Small intestine (tissue), 16 donors: Measurements from ENCODE around the gene FAM20C. TPM values are rescaled to one million over a fixed set of nuclear protein-coding genes. Genes with fewer than 3 reads are reported as not detected.

Experiments used
- DNase-seq, 2 donors: peaks; one replicate each; pipeline versions ENCODE4 v3.0.0 to v3.0.0-alpha.2; 2013
- FAIRE-seq: peaks from 2 replicates; lab custom pipeline; 2012; peaks lifted over from hg19 to GRCh38; lab: Jason Lieb, UNC
- H3K27ac ChIP-seq, 3 donors: one replicate each; pipeline ENCODE4 v1.5.1; 2013; ENCODE audit warnings: low read length in 2 of 3, mild to moderate bottlenecking in 2 of 3, control low read depth in 1 of 3, inconsistent platforms in 1 of 3, low read depth in 1 of 3, moderate library complexity in 1 of 3
- H3K27me3 ChIP-seq, 3 donors: one replicate each; pipeline ENCODE4 v1.6.1; 2013; ENCODE audit warnings: low read length in 3 of 3, inconsistent platforms in 1 of 3; ENCODE audit not compliant: control insufficient read depth in 3 of 3, insufficient read depth in 3 of 3
- H3K36me3 ChIP-seq, 3 donors: one replicate each; pipeline ENCODE4 v1.6.1; 2013; ENCODE audit warnings: low read length in 3 of 3, inconsistent platforms in 1 of 3, low read depth in 1 of 3, mild to moderate bottlenecking in 1 of 3, moderate library complexity in 1 of 3; ENCODE audit not compliant: control insufficient read depth in 3 of 3, insufficient read depth in 2 of 3
- H3K4me1 ChIP-seq, 3 donors: one replicate each; pipeline ENCODE4 v1.6.1; 2013; ENCODE audit warnings: low read length in 2 of 3, inconsistent platforms in 1 of 3, low read depth in 1 of 3, mild to moderate bottlenecking in 1 of 3, moderate library complexity in 1 of 3; ENCODE audit not compliant: control insufficient read depth in 3 of 3, insufficient read depth in 2 of 3
- H3K4me3 ChIP-seq, 3 donors: one replicate each; pipeline ENCODE4 v1.5.1; 2013; ENCODE audit warnings: low read length in 3 of 3, control low read depth in 1 of 3, inconsistent platforms in 1 of 3, low read depth in 1 of 3, mild to moderate bottlenecking in 1 of 3, moderate library complexity in 1 of 3
- H3K9me3 ChIP-seq, 2 donors: one replicate each; pipeline ENCODE4 v1.6.1; 2013; ENCODE audit warnings: low read depth in 1 of 2, low read length in 1 of 2; ENCODE audit not compliant: control insufficient read depth in 2 of 2, insufficient read depth in 1 of 2
- WGBS, 3 donors: extraction: QIAGEN DNeasy Blood & Tissue Kit; methylation state at CpG; one replicate each; pipeline ENCODE4 v1.1.7; 2013; 5-methylcytosine and 5-hydroxymethylcytosine counted together
- long read RNA-seq, 10 donors: transcript quantifications; one replicate each; lab custom pipeline, GENCODE V29; 2026
- polyA plus RNA-seq, 4 donors: library from polyadenylated mRNA; stranded (reverse) in 3 of 4; unstranded in 1 of 4; fragments of 200-250 nt in 3 of 4; fragments of 120-200 nt in 1 of 4; gene quantifications; one replicate each; pipeline versions ENCODE4 v1.2.1 to v1.2.3, GENCODE V29; 2013
- donor health status: healthy with polysubstance abuse.
- donor health status: control.
- donor health status: control.
- donor health status: Bipolar disorder and iron deficiency.
- donor health status: healthy.

FAM20C gene
- 10 to 100 TPM; 19.7 to 69.4 (median 32.1) TPM for polyA plus RNA-seq
- long read RNA-seq, donor 1, transcript FAM20C-201 (10 exons, 2,751 nt), result major isoform, 32 of 58 reads
- long read RNA-seq, donor 1, partial matches to known transcripts, result 25 of 58 reads
- long read RNA-seq, donor 1, other reads (novel, unspliced or antisense), result 0 of 58 reads
- long read RNA-seq, donor 2, transcript FAM20C-201 (10 exons, 2,751 nt), result major isoform, 6 of 7 reads
- long read RNA-seq, donor 2, partial matches to known transcripts, result 0 of 7 reads
- long read RNA-seq, donor 2, other reads (novel, unspliced or antisense), result 0 of 7 reads
- long read RNA-seq, donor 3, transcript FAM20C-201 (10 exons, 2,751 nt), result major isoform, 5 of 24 reads
- long read RNA-seq, donor 3, partial matches to known transcripts, result 17 of 24 reads
- long read RNA-seq, donor 3, other reads (novel, unspliced or antisense), result 0 of 24 reads
- long read RNA-seq, donor 4, result 0 reads
- long read RNA-seq, donor 5, partial matches to known transcripts, result 12 of 14 reads
- long read RNA-seq, donor 5, other reads (novel, unspliced or antisense), result 0 of 14 reads
- long read RNA-seq, donor 6, transcript FAM20C-201 (10 exons, 2,751 nt), result major isoform, 9 of 16 reads
- long read RNA-seq, donor 6, partial matches to known transcripts, result 6 of 16 reads
- long read RNA-seq, donor 6, other reads (novel, unspliced or antisense), result 0 of 16 reads
- long read RNA-seq, donor 7, transcript FAM20C-201 (10 exons, 2,751 nt), result major isoform, 6 of 6 reads
- long read RNA-seq, donor 7, partial matches to known transcripts, result 0 of 6 reads
- long read RNA-seq, donor 7, other reads (novel, unspliced or antisense), result 0 of 6 reads
- long read RNA-seq, donor 8, partial matches to known transcripts, result 0 of 2 reads
- long read RNA-seq, donor 8, other reads (novel, unspliced or antisense), result 0 of 2 reads
- long read RNA-seq, donor 9, partial matches to known transcripts, result 0 of 3 reads
- long read RNA-seq, donor 9, other reads (novel, unspliced or antisense), result 0 of 3 reads
- long read RNA-seq, donor 10, transcript FAM20C-201 (10 exons, 2,751 nt), result major isoform, 11 of 12 reads
- long read RNA-seq, donor 10, partial matches to known transcripts, result 0 of 12 reads
- long read RNA-seq, donor 10, other reads (novel, unspliced or antisense), result 0 of 12 reads

DNA sequence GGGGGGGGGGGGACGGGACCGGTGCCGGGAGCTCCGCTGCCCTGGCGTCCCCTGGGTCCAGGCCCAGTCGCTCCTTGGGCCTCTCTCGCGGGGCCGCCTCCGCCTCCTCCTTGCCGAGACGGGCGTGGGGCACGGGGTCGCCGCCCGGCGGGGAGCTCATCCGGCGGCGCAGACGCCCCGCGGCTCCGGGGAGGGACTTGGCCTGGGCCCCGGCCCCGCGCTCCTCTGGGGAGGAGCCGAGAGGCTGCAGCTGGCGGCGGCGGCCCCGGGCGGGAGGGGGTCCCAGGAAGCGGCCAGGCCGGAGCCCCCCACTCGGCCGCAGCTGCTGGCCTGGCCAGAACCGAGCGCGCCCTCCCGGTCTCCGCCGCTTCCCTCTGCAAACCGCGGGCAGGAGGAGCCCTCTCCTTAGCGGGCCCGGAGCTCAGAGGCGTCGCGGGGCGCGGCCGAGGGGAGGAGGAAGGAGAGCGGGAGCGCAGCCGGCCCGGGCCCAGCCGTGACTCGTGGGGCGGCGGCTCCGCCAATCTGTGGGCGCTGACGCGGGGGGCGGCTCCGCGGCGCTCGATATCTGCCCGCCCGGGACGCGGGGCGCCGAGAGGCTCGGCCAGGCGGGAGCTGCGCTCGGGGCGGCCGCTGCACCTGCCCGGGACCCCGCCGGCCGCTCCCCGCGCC lies at the start of gene FAM20C:
TSS of gene FAM20C (plus strand) at position 591 of the 669 bp plus-strand sequence. CDS start 629 bp downstream, outside the sequence.
- Histone ChIP-seq H3K9me3 (no peaks in the 10 kb centered on the region), H3K36me3 (peaks cover 2 to 36% (median 2%) of the 10 kb centered on the region in 3 donors), H3K4me1 (peaks cover 0 to 46% (median 2%) of the 10 kb centered on the region in 3 donors), H3K27me3 (peaks cover 0 to 3% (median 0%) of the 10 kb centered on the region in 3 donors), H3K27ac (peak within 1 kb of the TSS; percentile 60 to 76 (median 76)), H3K4me3 (peak within 1 kb of the TSS; percentile 38 to 85 (median 84))
- FAIRE-seq, result no peak
- DNase-seq, result peak; percentile 86 to 96
- 0 to 1% (median 1%) methylated on average over 28 to 86 of the region's 89 CpGs for WGBS, 3 donors

DNA sequence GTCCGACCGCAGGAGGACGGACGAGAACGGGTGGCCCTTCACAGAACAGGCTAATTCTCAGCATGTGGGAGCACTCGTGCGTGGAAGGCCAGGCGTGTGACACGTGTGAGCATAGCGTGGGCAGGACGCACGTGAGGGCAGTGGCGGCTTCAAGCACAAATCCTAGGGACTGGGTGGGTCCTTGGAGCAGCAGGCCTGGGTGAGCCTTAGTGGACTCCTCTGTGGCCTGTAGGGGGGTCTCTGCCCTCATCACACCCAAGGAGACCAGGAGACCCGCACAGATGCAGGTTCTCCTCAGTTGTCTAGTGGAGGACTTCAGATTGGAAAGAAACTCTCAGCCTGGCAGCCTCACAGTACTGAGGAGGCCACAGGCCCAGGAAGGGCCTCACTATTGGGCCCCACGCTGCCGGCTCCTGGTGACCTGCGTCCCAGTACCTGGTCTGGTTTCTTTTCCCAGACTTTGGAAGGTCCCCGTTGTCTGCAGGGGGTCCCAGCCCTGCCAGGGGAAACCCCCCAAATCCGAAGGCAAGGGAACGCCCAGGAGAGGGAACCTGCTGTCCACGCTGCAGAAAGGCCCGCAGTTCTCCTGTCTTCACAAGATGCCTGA lies 49.1 kb upstream of the FAM20C start:
- no peak for FAIRE-seq
- Histone ChIP-seq H3K9me3 (no peaks in the 10 kb centered on the region), H3K36me3 (peaks cover 0 to 3% (median 0%) of the 10 kb centered on the region in 3 donors), H3K4me1 (peaks cover 0 to 15% (median 3%) of the 10 kb centered on the region in 3 donors), H3K4me3 (no peak overlapping the region), H3K27ac (no peak overlapping the region), H3K27me3 (no peaks in the 10 kb centered on the region)
- DNase-seq, result no peak
- WGBS, 3 donors, result 77 to 89% (median 77%) methylated on average over 22 of the region's 22 CpGs

DNA sequence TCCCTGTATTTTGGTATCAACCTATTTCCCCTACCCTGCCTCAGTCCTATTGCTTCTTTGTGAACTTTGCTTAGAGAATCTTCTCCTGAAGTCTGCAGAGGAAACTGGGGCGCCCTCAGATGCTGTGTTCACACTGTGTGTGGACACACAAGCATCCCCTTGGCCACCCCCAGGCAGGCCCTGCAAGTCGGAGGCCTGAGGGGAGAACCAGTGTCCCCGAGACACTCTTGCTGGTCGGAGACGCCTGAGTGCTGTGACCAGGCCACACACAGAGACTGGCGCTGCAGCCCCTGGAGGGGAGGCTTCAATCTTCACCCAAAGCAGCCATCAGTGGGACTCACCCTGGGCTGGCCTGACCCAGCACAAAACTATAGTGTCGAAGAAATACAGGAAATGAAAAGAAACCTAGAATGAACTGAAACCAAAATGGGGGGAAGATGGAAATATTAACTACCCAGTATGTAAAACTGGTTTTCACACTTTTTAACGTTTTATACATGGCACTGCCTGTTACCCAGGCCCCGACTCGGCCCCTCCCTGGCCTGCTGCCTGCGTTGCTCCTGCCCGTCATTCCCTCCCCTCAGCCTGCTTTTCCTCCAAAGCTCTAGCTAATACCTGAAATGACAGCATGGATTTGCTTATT lies 48.4 kb upstream of the FAM20C start:
- WGBS, 3 donors, result 85 to 90% (median 88%) methylated on average over 12 of the region's 12 CpGs
- no peak for DNase-seq

DNA sequence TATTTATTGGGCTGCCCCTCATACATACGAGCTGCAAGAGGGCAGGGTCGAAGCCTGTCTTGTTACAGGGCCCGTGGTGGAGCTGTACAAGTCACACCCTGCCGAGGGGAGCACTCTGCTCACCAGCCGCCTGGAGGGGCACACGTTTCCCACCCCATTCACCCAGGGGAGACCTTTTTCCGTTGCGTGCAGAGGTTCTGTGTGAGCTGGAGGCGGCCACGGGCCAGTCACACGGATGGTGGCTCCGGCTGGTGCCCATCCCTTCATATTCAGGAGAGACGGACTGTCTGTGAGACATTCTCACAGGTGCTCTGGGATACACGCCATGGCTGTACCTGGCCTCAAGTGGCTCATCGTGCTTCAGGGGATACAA lies 47.9 kb upstream of the FAM20C start:
- no peaks in the 10 kb centered on the region for H3K27me3 ChIP-seq
- no peak overlapping the region for H3K4me3 ChIP-seq
- DNase-seq (no peak), FAIRE-seq (no peak)
- H3K27ac ChIP-seq, result no peak overlapping the region
- H3K9me3 ChIP-seq, result no peaks in the 10 kb centered on the region
- WGBS, 3 donors, result 92 to 95% (median 95%) methylated on average over 15 of the region's 15 CpGs
- peaks cover 0 to 3% (median 0%) of the 10 kb centered on the region in 3 donors for H3K36me3 ChIP-seq
- H3K4me1 ChIP-seq, result peaks cover 0 to 18% (median 3%) of the 10 kb centered on the region in 3 donors

More for the DNA sequence above, 48.4 kb upstream of the FAM20C start:
- Histone ChIP-seq H3K27me3 (no peaks in the 10 kb centered on the region), H3K4me1 (peaks cover 0 to 18% (median 3%) of the 10 kb centered on the region in 3 donors), H3K9me3 (no peaks in the 10 kb centered on the region), H3K27ac (no peak overlapping the region), H3K4me3 (no peak overlapping the region), H3K36me3 (peaks cover 0 to 3% (median 0%) of the 10 kb centered on the region in 3 donors)
- FAIRE-seq, result no peak

DNA sequence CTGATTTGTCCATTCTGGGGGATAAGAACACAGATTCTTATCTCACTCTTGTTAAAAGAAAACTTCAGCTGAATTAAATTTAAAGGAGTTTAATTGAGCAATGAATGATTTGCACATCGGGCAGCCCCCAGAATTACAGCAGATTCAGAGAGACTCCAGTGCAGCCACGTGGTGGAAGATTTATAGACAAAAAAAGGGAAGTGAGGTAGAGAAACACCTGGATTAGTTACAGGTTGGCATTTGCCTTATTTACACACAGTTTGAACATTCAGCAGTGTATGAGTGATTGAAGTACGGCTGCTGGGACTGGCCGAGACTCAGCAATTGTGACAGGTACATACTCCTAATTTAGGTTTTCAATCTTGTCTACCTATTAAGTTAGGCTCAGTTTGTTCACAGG lies 46.5 kb upstream of the FAM20C start:
- Histone ChIP-seq H3K9me3 (peaks cover 0 to 2% of the 10 kb centered on the region in 2 donors), H3K27me3 (no peaks in the 10 kb centered on the region), H3K27ac (no peak overlapping the region), H3K4me3 (no peak overlapping the region), H3K36me3 (peaks cover 0 to 3% (median 0%) of the 10 kb centered on the region in 3 donors), H3K4me1 (peaks cover 3 to 32% (median 4%) of the 10 kb centered on the region in 3 donors)
- WGBS, 3 donors, result 69 to 75% (median 71%) methylated on average over 4 of the region's 4 CpGs
- no peak for FAIRE-seq
- DNase-seq, result no peak

DNA sequence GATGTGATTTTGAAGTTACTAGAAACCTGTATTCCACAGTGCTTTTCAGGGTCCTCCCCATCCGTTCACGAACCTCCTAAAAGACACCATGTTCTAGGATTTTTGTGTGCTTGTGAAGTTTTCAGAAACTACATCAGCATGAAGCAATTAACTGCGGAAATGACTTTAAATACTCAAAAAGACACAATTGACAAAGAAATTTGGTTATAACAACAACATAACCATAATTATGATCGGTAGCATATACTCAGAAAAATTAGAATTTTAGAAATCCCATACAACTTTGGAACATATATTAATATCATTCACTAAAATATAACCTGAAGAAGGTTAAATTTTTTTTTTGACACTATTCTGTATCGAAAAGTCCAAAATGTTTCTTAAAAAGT lies 43.8 kb upstream of the FAM20C start:
- 64 to 66% (median 66%) methylated on average over 5 of the region's 5 CpGs for WGBS, 3 donors
- H3K4me1 ChIP-seq, result peaks cover 0 to 32% (median 5%) of the 10 kb centered on the region in 3 donors
- H3K27me3 ChIP-seq, result no peaks in the 10 kb centered on the region
- FAIRE-seq (no peak), DNase-seq (no peak)
- H3K9me3 ChIP-seq, result peaks cover 0 to 5% of the 10 kb centered on the region in 2 donors
- H3K27ac ChIP-seq, result peak overlapping the region; percentile 94 to 99 (median 99)
- H3K4me3 ChIP-seq, result peak overlapping the region in 2 of 3 donors; percentile 65 to 70
- H3K36me3 ChIP-seq, result peaks cover 0 to 3% (median 0%) of the 10 kb centered on the region in 3 donors
